Activated CD8-positive, alpha-beta T cell treated with anti-CD3 and anti-CD28 coated beads for 36 hours (primary cell): ENCODE results near the gene SPAG16. TPM values are rescaled to one million over a fixed set of nuclear protein-coding genes. Genes with fewer than 3 reads are reported as not detected.

Experiments
- ATAC-seq: fragments of 200-7000 bp; cut with Tn5 transposase; one replicate; pipeline ENCODE4 v1.10.0; 2021; ENCODE audit warnings: mild to moderate bottlenecking, moderate library complexity
- CTCF ChIA-PET: fragments of 350-600 bp; sonication (Branson Sonifier 250); formaldehyde crosslinking; loops from one replicate; lab custom pipeline; 2021; ENCODE audit warnings: antibody characterized with exemption; lab: Charles Lee
- POLR2A ChIA-PET: fragments of 350-600 bp; sonication (Branson Sonifier 250); formaldehyde crosslinking; loops from one replicate; lab custom pipeline; 2021; ENCODE audit warnings: antibody characterized with exemption; lab: Charles Lee
- DNase-seq: peaks from one replicate; pipeline ENCODE4 v3.0.0-alpha.2; 2020
- H3K27ac Mint-ChIP-seq: one replicate; pipeline ENCODE4 v1.8.0; 2021; ENCODE audit warnings: mild to moderate bottlenecking, mixed read lengths
- H3K27me3 Mint-ChIP-seq: one replicate; pipeline ENCODE4 v1.8.0; 2021; ENCODE audit warnings: mixed read lengths
- H3K36me3 Mint-ChIP-seq: one replicate; pipeline ENCODE4 v1.8.0; 2021; ENCODE audit warnings: low read depth, mixed read lengths
- H3K4me1 Mint-ChIP-seq: one replicate; pipeline ENCODE4 v1.8.0; 2021; ENCODE audit warnings: low read depth, mixed read lengths
- H3K4me3 Mint-ChIP-seq: one replicate; pipeline ENCODE4 v1.8.0; 2021; ENCODE audit warnings: mild to moderate bottlenecking, moderate library complexity, mixed read lengths
- H3K9me3 Mint-ChIP-seq: one replicate; pipeline ENCODE4 v1.8.0; 2021; ENCODE audit warnings: mixed read lengths
- CTCF ChIP-seq: fragments of 200-600 bp; IDR thresholded peaks from one replicate; pipeline ENCODE4 v1.8.0; 2022; ENCODE audit warnings: antibody characterized with exemption, mild to moderate bottlenecking
- intact Hi-C: fragments of 100-400 bp; cut with micrococcal nuclease; formaldehyde crosslinking; loops from one replicate; pipeline ENCODE4 v1.10.0; 2022
- total RNA-seq, 2 experiments: library from RNA; stranded (reverse); gene quantifications; one replicate each; pipeline ENCODE4 v1.2.3, GENCODE V29; 2021

Gene SPAG16
- total RNA-seq, 2 experiments from 2014 or later = 9.4 to 11.7 TPM

GRCh38 chr2:213243189-213244044 lies 40.8 kb upstream of the SPAG16 start:
- H3K36me3 Mint-ChIP-seq = peaks cover 2% of the 10 kb centered on the region
- H3K27ac Mint-ChIP-seq = peak overlapping the region; percentile 75
- no peaks in the 10 kb centered on the region for H3K9me3 Mint-ChIP-seq
- DNase-seq = no peak
- H3K4me1 Mint-ChIP-seq = peaks cover 18% of the 10 kb centered on the region
- peak overlapping the region; percentile 40 for H3K4me3 Mint-ChIP-seq
- ChIA-PET CTCF (interaction anchor here (2.1 kb wide), 1 partner anchor 8 kb away, joined by 6 read pairs; no protein-coding TSS in a partner anchor), POLR2A (no interaction called here)
- peak; percentile 29 for ATAC-seq
- intact Hi-C loops = loop anchor here (5.0 kb wide), 1 partner anchor 381 kb away; no protein-coding TSS in a partner anchor
- no peak for TF ChIP-seq CTCF
- H3K27me3 Mint-ChIP-seq = no peaks in the 10 kb centered on the region

- no peak overlapping the region for H3K4me3 Mint-ChIP-seq
- peak; percentile 69 for ATAC-seq
- intact Hi-C loops = no loop called here
- peaks cover 17% of the 10 kb centered on the region for H3K4me1 Mint-ChIP-seq
- peak; percentile 64 for DNase-seq
- ChIA-PET CTCF (interaction anchor here (0.9 to 1.4 kb wide), 3 partner anchors 8 to 41 kb away, joined by 3 to 4 read pairs (median 4); partner anchors contain the start of gene SPAG16), POLR2A (interaction anchor here (0.7 kb wide), 1 partner anchor 29 kb away, joined by 3 read pairs; no protein-coding TSS in a partner anchor)
- no peaks in the 10 kb centered on the region for H3K36me3 Mint-ChIP-seq
- peak; percentile 74 for TF ChIP-seq CTCF
- H3K27ac Mint-ChIP-seq = no peak overlapping the region
- H3K9me3 Mint-ChIP-seq = no peaks in the 10 kb centered on the region
- H3K27me3 Mint-ChIP-seq = no peaks in the 10 kb centered on the region
Measured at GRCh38 chr2:213246497-213247281, 37.6 kb upstream of the SPAG16 start.

DNA sequence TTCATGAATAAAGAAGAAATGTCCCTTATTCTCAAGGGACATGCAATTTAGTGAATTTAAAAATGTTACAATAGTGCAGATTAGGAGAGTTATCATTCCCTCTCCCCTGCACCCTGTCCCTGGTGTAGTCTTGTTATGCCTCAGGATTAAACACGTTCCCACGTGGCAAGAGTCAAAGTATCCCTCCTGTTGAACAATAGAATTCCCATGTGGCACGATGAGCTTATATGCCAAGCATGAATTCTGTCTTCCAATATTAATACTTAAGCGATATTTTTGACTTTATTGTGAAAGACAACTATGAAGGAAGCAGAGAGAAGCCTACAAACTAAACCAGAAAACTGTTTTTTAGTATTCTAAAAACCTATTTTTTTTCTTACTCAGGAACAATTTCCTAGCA lies 36.7 kb upstream of the SPAG16 start:
- CTCF ChIA-PET = interaction anchor here (1.0 to 1.4 kb wide), 2 partner anchors 37 to 384 kb away, joined by 3 to 4 read pairs; partner anchors contain the start of gene SPAG16
- DNase-seq (no peak), ATAC-seq (no peak)
- intact Hi-C loops = no loop called here
- Mint-ChIP-seq H3K9me3 (no peaks in the 10 kb centered on the region), H3K36me3 (no peaks in the 10 kb centered on the region), H3K4me1 (peaks cover 12% of the 10 kb centered on the region), H3K4me3 (no peak overlapping the region), H3K27me3 (no peaks in the 10 kb centered on the region), H3K27ac (no peak overlapping the region)
- no peak for TF ChIP-seq CTCF
- POLR2A ChIA-PET = no interaction called here

- Mint-ChIP-seq H3K36me3 (no peaks in the 10 kb centered on the region), H3K27ac (no peak overlapping the region), H3K9me3 (no peaks in the 10 kb centered on the region), H3K4me1 (peaks cover 6% of the 10 kb centered on the region), H3K27me3 (no peaks in the 10 kb centered on the region), H3K4me3 (no peak overlapping the region)
- DNase-seq (no peak), ATAC-seq (no peak)
- intact Hi-C loops = no loop called here
- no peak for TF ChIP-seq CTCF
- ChIA-PET POLR2A (no interaction called here), CTCF (interaction anchor here (1.4 kb wide), 1 partner anchor 34 kb away, joined by 5 read pairs; no protein-coding TSS in a partner anchor)
Measured at GRCh38 chr2:213248637-213249036, 35.6 kb upstream of the SPAG16 start.
